Heart right ventricle (tissue), 16 donors: ENCODE data around the gene GDI2. TPM values are rescaled to one million over a fixed set of nuclear protein-coding genes. Genes with fewer than 3 reads are reported as not detected.
A peak's percentile ranks its signal among the peaks of the same experiment; 100 is the strongest.
"Not testable (repeated sequence)": the region's sequence is repeated elsewhere in the genome, so short reads cannot be mapped to it uniquely, and the experiment has no call there.

Experiments
- ATAC-seq, 8 donors: fragments of 200-7000 bp; cut with Tn5 transposase; one replicate each; pipeline ENCODE4 v1.9.1; 2020; ENCODE audit warnings: mild to moderate bottlenecking in 8 of 8, moderate library complexity in 8 of 8, moderate number of reproducible peaks in 1 of 8
- DNase-seq, 2 donors: peaks; one replicate each; pipeline ENCODE4 v3.0.0-alpha.2; 2020
- H3K27ac ChIP-seq, 10 donors: fragments of 200-600 bp; sonication (generic) in 2 of 10; one replicate each; pipeline versions ENCODE4 v1.5.0 to v1.8.0; 2020 to 2022; ENCODE audit warnings: mild to moderate bottlenecking in 3 of 10
- H3K27me3 ChIP-seq, 7 donors: fragments of 200-600 bp; one replicate each; pipeline ENCODE4 v1.8.0; 2021 to 2022; ENCODE audit warnings: mild to moderate bottlenecking in 2 of 7
- H3K36me3 ChIP-seq, 9 donors: fragments of 200-600 bp; sonication (generic) in 1 of 9; one replicate each; pipeline versions ENCODE4 v1.5.0 to v1.8.0; 2020 to 2022; ENCODE audit warnings: mild to moderate bottlenecking in 2 of 9
- H3K4me1 ChIP-seq, 9 donors: fragments of 200-600 bp; sonication (generic) in 1 of 9; one replicate each; pipeline versions ENCODE4 v1.5.0 to v1.8.0; 2020 to 2022; ENCODE audit warnings: mild to moderate bottlenecking in 4 of 9
- H3K4me3 ChIP-seq, 10 donors: fragments of 200-600 bp; sonication (generic) in 2 of 10; one replicate each; pipeline versions ENCODE4 v1.5.0 to v1.8.0; 2020 to 2022; ENCODE audit warnings: mild to moderate bottlenecking in 7 of 10, moderate library complexity in 2 of 10
- H3K9me3 ChIP-seq, 11 donors: fragments of 200-600 bp in 10 of 11; sonication (generic) in 2 of 11; one replicate each; pipeline versions ENCODE4 v1.5.0 to v1.8.0; 2013 to 2022; ENCODE audit warnings: mild to moderate bottlenecking in 2 of 11, control low read depth in 1 of 11, moderate library complexity in 1 of 11
- WGBS, 2 donors: extraction: QIAGEN DNeasy Blood & Tissue Kit; methylation state at CpG; one replicate each; pipeline ENCODE4 v1.1.7; 2013; ENCODE audit warnings: inconsistent platforms in 1 of 2; 5-methylcytosine and 5-hydroxymethylcytosine counted together
- intact Hi-C, 10 donors: fragments of 100-400 bp; cut with DNase I; formaldehyde crosslinking; loops; one replicate each; pipeline versions ENCODE4 v1.11.1 to v1.14.2; 2022
- polyA plus RNA-seq, 2 donors: library from polyadenylated mRNA; stranded (reverse); fragments of 200-250 nt; gene quantifications; one replicate each; pipeline ENCODE4 v1.2.3, GENCODE V29; 2013
- total RNA-seq, 10 donors: library from RNA; stranded (reverse); fragmentation: NEBNext Ultra II Directional in 3 of 10; extraction: Animal tissue kit (Norgen Biotek cat#: 25700) in 3 of 10; gene quantifications; one replicate each; pipeline versions ENCODE4 v1.2.1 to v1.2.4, GENCODE V29; 2021 to 2023
- TF ChIP-seq, protein P1 (sequence below), 9 donors: fragments of 200-600 bp; sonication (generic) in 2 of 9; IDR thresholded peaks; one replicate each; pipeline versions ENCODE4 v1.5.0 to v1.8.0; 2021 to 2022; ENCODE audit warnings: antibody characterized with exemption in 9 of 9, mild to moderate bottlenecking in 5 of 9, moderate library complexity in 1 of 9
- donor health status: Arrhythmogenic right ventricular cardiomyopathy.
- donor health status: ischemic (EF 13 %, LVEDD 7.1; RV severe dilation, severe dysfunction).
- donor health status: healthy with polysubstance abuse.
- donor health status: DM: no; HTN: yes; CAD: no.
- donor health status: DM: no; HTN: no; CAD: no.
- donor health status: ischemic (EF 25% LVEDD 6.9; RV normal size, moderate dysfunction).
- donor health status: ischemic (EF 25% LVEDD 5.7; RV mildly dilated, moderate dysfunction).
- donor health status: healthy.
- donor health status: DM: yes; HTN: yes; CAD: no.
- donor health status: Ischemic cardiomyopathy.
- donor health status: ischemic (EF 35%, LVEDD 5.7; RV mildly dilated, moderate dysfunction).
- donor health status: nonischemic (EF 11% LVEDD 7.7; RV severe dilation, severe dysfunction).
- donor health status: DM: yes; HTN: yes; CAD: no.
- donor health status: PGD.
- donor health status: ischemic (EF 29% LVEDD 5.4; RV normal size, mild dysfunction).
- donor health status: nonischemic (EF 23%, LVEDD 6.1; RV moderate dilation, normal function).

The GDI2 gene
- total and polyA plus RNA-seq, 12 donors, result 21.8 to 145 (median 101) TPM

DNA sequence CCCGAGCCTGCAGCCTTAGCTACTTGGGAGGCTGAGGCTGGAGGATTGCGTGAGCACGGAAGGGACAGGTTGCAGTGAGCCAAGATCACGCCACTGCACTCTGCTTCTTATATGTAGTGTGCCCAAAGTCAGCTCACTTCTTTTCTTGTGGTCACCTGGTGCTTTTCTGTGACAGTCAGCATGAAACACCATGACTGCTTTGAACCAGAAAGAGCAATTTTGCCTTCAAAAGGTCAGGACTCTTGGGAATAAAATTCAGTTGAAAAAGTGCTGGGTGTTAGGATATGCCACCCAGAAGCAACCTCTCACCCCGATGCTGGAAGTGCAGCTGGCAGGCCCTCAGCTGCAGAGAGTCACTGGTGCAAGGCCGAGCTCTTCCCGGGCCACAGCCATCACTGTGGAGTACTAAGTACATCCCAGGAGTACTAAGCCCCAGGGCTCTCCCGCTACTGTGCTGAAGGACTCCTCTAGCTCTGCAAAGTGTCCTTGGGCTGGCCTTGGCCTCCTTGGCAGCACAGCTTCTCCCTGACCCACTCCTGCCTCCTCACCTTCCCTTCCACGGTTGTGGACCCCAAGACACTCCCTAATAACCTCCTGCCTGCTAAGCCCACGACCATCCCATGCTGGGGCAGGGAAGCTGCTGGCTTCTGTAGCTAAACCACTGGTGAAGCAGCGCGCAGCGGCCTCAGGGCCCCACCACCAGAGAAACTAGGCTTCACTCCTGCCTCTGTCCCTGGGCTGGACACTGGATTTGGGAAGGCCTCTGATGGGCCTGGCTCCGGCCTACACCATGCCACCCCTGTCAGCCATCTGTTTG, 17.6 kb upstream of the GDI2 start:
- WGBS, 2 donors, result 92 to 94% methylated on average over 14 of the region's 14 CpGs
- H3K4me1 ChIP-seq, result peaks cover 0 to 9% (median 3%) of the 10 kb centered on the region in 9 donors
- DNase-seq, result no peak

DNA sequence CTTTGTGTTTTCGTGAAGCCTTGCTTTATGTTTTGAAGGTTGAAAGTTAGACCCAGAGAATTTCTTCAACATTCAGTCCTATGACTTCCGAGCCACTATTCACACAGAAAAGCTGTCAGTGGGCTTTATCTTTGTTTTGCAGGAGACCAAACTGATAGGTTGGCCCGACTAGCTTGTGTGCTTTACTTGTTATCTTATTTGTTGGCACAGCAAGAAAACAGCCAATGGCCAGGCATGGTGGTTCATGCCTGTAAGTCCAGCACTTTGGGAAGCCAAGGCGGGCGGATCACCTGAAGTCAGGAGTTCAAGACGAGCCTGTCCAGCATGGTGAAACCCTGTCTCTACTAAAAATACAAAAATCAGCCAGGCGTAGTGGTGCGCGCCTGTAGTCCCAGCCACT, 16.0 kb upstream of the GDI2 start:
- ATAC-seq, result no peak
- no peaks in the 10 kb centered on the region for H3K27me3 ChIP-seq
- peaks cover 0 to 7% (median 3%) of the 10 kb centered on the region in 9 donors for H3K4me1 ChIP-seq
- WGBS, 2 donors, result 77 to 78% methylated on average over 9 of the region's 9 CpGs
- no peaks in the 10 kb centered on the region for H3K9me3 ChIP-seq
- H3K4me3 ChIP-seq, result no peak overlapping the region
- no peak overlapping the region for H3K27ac ChIP-seq
- TF ChIP-seq, protein P1, sequence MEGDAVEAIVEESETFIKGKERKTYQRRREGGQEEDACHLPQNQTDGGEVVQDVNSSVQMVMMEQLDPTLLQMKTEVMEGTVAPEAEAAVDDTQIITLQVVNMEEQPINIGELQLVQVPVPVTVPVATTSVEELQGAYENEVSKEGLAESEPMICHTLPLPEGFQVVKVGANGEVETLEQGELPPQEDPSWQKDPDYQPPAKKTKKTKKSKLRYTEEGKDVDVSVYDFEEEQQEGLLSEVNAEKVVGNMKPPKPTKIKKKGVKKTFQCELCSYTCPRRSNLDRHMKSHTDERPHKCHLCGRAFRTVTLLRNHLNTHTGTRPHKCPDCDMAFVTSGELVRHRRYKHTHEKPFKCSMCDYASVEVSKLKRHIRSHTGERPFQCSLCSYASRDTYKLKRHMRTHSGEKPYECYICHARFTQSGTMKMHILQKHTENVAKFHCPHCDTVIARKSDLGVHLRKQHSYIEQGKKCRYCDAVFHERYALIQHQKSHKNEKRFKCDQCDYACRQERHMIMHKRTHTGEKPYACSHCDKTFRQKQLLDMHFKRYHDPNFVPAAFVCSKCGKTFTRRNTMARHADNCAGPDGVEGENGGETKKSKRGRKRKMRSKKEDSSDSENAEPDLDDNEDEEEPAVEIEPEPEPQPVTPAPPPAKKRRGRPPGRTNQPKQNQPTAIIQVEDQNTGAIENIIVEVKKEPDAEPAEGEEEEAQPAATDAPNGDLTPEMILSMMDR (IDR thresholded peaks at IDR 0.05), result no peak
- DNase-seq, result no peak
- H3K36me3 ChIP-seq, result no peaks in the 10 kb centered on the region
- intact Hi-C loops, result no loop called here

More for the DNA sequence above, 17.6 kb upstream of the GDI2 start:
- intact Hi-C loops, result no loop called here
- Histone ChIP-seq H3K9me3 (no peaks in the 10 kb centered on the region), H3K36me3 (no peaks in the 10 kb centered on the region), H3K27me3 (no peaks in the 10 kb centered on the region), H3K4me3 (no peak overlapping the region), H3K27ac (no peak overlapping the region)
- TF ChIP-seq, protein P1 (IDR thresholded peaks at IDR 0.05), result no peak
- ATAC-seq, result peak in 1 of 8 donors; percentile 20

DNA sequence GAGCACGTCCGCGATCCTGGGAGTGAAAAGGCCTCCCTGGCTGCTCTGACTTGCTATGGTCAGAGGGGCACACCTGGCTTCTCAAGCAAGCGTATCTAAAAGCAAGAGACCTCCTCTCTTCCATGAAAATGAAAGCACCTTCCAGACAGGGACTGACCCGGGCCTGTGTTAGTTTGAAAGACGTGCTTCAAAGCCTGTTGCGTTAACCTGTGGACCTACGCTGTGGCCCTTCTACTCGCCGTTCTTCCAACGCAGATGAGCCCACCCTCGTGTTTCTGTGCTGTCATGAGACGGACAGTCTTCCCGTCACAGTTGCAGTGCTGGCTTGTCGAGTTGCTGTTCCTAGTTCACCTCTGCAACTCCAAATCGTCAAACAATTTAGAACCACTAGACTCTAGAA, 15.5 kb upstream of the GDI2 start:
- Histone ChIP-seq H3K4me1 (peaks cover 0 to 3% (median 0%) of the 10 kb centered on the region in 9 donors), H3K27ac (no peak overlapping the region), H3K9me3 (no peaks in the 10 kb centered on the region), H3K36me3 (no peaks in the 10 kb centered on the region), H3K27me3 (no peaks in the 10 kb centered on the region), H3K4me3 (no peak overlapping the region)
- 93% methylated on average over 16 of the region's 16 CpGs for WGBS, 2 donors
- DNase-seq (no peak), ATAC-seq (no peak)
- intact Hi-C loops, result no loop called here
- TF ChIP-seq, protein P1 (IDR thresholded peaks at IDR 0.05), result no peak

DNA sequence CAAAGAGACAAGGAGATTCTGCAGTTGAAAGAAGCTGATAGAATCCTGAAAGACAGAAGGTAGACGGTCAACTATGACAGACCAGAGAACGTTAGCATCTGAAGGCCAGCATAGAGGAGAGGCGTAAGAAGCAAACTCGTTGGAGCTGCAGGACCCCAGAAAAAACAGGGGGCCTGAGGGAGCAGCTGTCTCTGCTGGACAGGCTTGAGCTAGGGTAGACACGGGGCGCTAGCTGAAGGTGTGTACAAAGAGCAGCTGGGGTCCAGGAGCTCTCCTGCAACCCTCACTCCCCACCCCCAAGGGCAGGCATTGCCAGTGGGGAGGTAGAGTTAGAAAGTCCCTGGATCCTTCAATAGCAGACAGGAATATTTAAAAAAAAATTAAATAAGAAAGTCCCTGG, 14.6 kb upstream of the GDI2 start:
- TF ChIP-seq, protein P1 (IDR thresholded peaks at IDR 0.05), result no peak
- WGBS, 2 donors, result 85 to 89% methylated on average over 6 of the region's 6 CpGs
- Histone ChIP-seq H3K27me3 (no peaks in the 10 kb centered on the region), H3K4me1 (no peaks in the 10 kb centered on the region), H3K9me3 (no peaks in the 10 kb centered on the region), H3K27ac (no peak overlapping the region), H3K4me3 (no peak overlapping the region), H3K36me3 (no peaks in the 10 kb centered on the region)
- DNase-seq (no peak), ATAC-seq (peak in 1 of 8 donors; percentile 50)
- intact Hi-C loops, result no loop called here

DNA sequence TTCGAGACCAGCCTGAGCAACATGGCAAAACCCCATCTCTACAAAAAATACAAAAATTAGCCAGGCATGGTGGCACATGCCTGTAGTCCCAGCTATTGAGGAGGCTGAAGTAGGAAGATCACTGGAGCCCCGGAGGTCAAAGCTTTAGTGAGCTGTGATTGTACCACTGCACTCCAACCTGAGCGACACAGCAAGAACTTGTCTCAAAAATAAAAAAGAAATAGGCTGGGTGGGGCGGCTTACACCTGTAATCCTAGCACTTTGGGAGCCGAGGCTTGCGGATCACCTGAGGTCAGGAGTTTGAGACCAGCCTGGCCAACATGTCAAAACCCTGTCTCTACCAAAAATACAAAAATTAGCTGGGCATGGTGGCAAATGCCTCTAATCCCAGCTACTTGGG, 13.3 kb upstream of the GDI2 start:
- whole genome bisulfite sequencing, 2 donors, result 94 to 95% methylated on average over 6 of the region's 6 CpGs
- H3K36me3 ChIP-seq, intact Hi-C loops, H3K9me3 ChIP-seq, ATAC-seq, H3K27me3 ChIP-seq, DNase-seq, H3K4me1 ChIP-seq, H3K27ac ChIP-seq, H3K4me3 ChIP-seq: not testable (repeated sequence)
